ENCODE measurements around the gene MCF2L2. TPM values are rescaled to one million over a fixed set of nuclear protein-coding genes. Genes with fewer than 3 reads are reported as not detected.

Gene MCF2L2
- total RNA-seq, 2 donors from 2014 or later: 3.0 to 3.3 TPM

- no peak overlapping the region for H3K4me3 Mint-ChIP-seq
- H3K4me1 Mint-ChIP-seq (ENCODE audit: low read depth in 2 of 2): peaks cover 18 to 21% of the 10 kb centered on the region in 2 donors
- H3K27me3 Mint-ChIP-seq: no peaks in the 10 kb centered on the region
- peak overlapping the region in 1 of 2 donors; percentile 8 for H3K27ac Mint-ChIP-seq
- no peak for ATAC-seq
- no peak for DNase-seq (ENCODE audit: low spot score)
- no peaks in the 10 kb centered on the region for H3K9me3 Mint-ChIP-seq
- no peaks in the 10 kb centered on the region for H3K36me3 Mint-ChIP-seq
These were observed 138.2 kb downstream of the MCF2L2 start for GRCh38 chr3:183290216-183290615.

GRCh38 chr3:183288117-183288516 lies 140.3 kb downstream of the MCF2L2 start:
- H3K27ac Mint-ChIP-seq: peak overlapping the region in 1 of 2 donors; percentile 52
- H3K27me3 Mint-ChIP-seq: no peaks in the 10 kb centered on the region
- H3K4me3 Mint-ChIP-seq: no peak overlapping the region
- DNase-seq (ENCODE audit: low spot score) (no peak), ATAC-seq (no peak)
- H3K36me3 Mint-ChIP-seq: no peaks in the 10 kb centered on the region
- H3K4me1 Mint-ChIP-seq (ENCODE audit: low read depth in 2 of 2): peaks cover 22 to 25% of the 10 kb centered on the region in 2 donors
- H3K9me3 Mint-ChIP-seq: no peaks in the 10 kb centered on the region

- Mint-ChIP-seq H3K36me3 (no peaks in the 10 kb centered on the region), H3K27ac (peak overlapping the region; percentile 88 to 98), H3K4me1 (ENCODE audit: low read depth in 2 of 2) (peaks cover 25 to 26% of the 10 kb centered on the region in 2 donors), H3K4me3 (peak overlapping the region; percentile 61), H3K27me3 (no peaks in the 10 kb centered on the region), H3K9me3 (no peaks in the 10 kb centered on the region)
- no peak for DNase-seq (ENCODE audit: low spot score)
- no peak for ATAC-seq
These were observed 141.0 kb downstream of the MCF2L2 start for GRCh38 chr3:183287301-183287971.

- ATAC-seq (peak; percentile 97 to 98), DNase-seq (ENCODE audit: low spot score) (peak; percentile 97)
- no peaks in the 10 kb centered on the region for H3K27me3 Mint-ChIP-seq
- H3K9me3 Mint-ChIP-seq: no peaks in the 10 kb centered on the region
- H3K4me1 Mint-ChIP-seq (ENCODE audit: low read depth in 2 of 2): peaks cover 25 to 26% of the 10 kb centered on the region in 2 donors
- peak overlapping the region; percentile 61 for H3K4me3 Mint-ChIP-seq
- no peaks in the 10 kb centered on the region for H3K36me3 Mint-ChIP-seq
- H3K27ac Mint-ChIP-seq: peak overlapping the region; percentile 88 to 98
These were observed 142.5 kb downstream of the MCF2L2 start for GRCh38 chr3:183285828-183286457.

- no peaks in the 10 kb centered on the region for H3K27me3 Mint-ChIP-seq
- peaks cover 25 to 26% of the 10 kb centered on the region in 2 donors for H3K4me1 Mint-ChIP-seq (ENCODE audit: low read depth in 2 of 2)
- no peaks in the 10 kb centered on the region for H3K9me3 Mint-ChIP-seq
- H3K27ac Mint-ChIP-seq: peak overlapping the region; percentile 88 to 98
- no peaks in the 10 kb centered on the region for H3K36me3 Mint-ChIP-seq
- no peak for ATAC-seq
- H3K4me3 Mint-ChIP-seq: peak overlapping the region; percentile 61
- DNase-seq (ENCODE audit: low spot score): no peak
These were observed 143.1 kb downstream of the MCF2L2 start for GRCh38 chr3:183285318-183285717.

GRCh38 chr3:183284570-183284969 lies 143.8 kb downstream of the MCF2L2 start:
- DNase-seq (ENCODE audit: low spot score) (no peak), ATAC-seq (no peak)
- Mint-ChIP-seq H3K4me1 (ENCODE audit: low read depth in 2 of 2) (peaks cover 25 to 26% of the 10 kb centered on the region in 2 donors), H3K9me3 (no peaks in the 10 kb centered on the region), H3K36me3 (no peaks in the 10 kb centered on the region), H3K4me3 (no peak overlapping the region), H3K27me3 (no peaks in the 10 kb centered on the region), H3K27ac (peak overlapping the region; percentile 88 to 98)

- H3K4me1 Mint-ChIP-seq (ENCODE audit: low read depth in 2 of 2): peaks cover 25 to 26% of the 10 kb centered on the region in 2 donors
- DNase-seq (ENCODE audit: low spot score): no peak
- H3K36me3 Mint-ChIP-seq: no peaks in the 10 kb centered on the region
- no peak for ATAC-seq
- no peaks in the 10 kb centered on the region for H3K9me3 Mint-ChIP-seq
- no peaks in the 10 kb centered on the region for H3K27me3 Mint-ChIP-seq
- no peak overlapping the region for H3K4me3 Mint-ChIP-seq
- H3K27ac Mint-ChIP-seq: peak overlapping the region; percentile 88 to 98
These were observed 144.5 kb downstream of the MCF2L2 start for GRCh38 chr3:183283886-183284285.

GRCh38 chr3:183281126-183281797 lies 147.2 kb downstream of the MCF2L2 start:
- Mint-ChIP-seq H3K4me3 (no peak overlapping the region), H3K36me3 (no peaks in the 10 kb centered on the region), H3K4me1 (ENCODE audit: low read depth in 2 of 2) (peaks cover 15 to 18% of the 10 kb centered on the region in 2 donors), H3K27ac (no peak overlapping the region), H3K27me3 (no peaks in the 10 kb centered on the region), H3K9me3 (no peaks in the 10 kb centered on the region)
- DNase-seq (ENCODE audit: low spot score) (no peak), ATAC-seq (no peak)

- Mint-ChIP-seq H3K4me1 (ENCODE audit: low read depth in 2 of 2) (peaks cover 0 to 8% of the 10 kb centered on the region in 2 donors), H3K27ac (no peak overlapping the region), H3K27me3 (peaks cover 0 to 8% of the 10 kb centered on the region in 2 donors), H3K36me3 (no peaks in the 10 kb centered on the region), H3K4me3 (no peak overlapping the region), H3K9me3 (no peaks in the 10 kb centered on the region)
- ATAC-seq (no peak), DNase-seq (ENCODE audit: low spot score) (no peak)
These were observed 149.0 kb downstream of the MCF2L2 start for GRCh38 chr3:183279371-183279770.

- ATAC-seq (no peak), DNase-seq (ENCODE audit: low spot score) (no peak)
- Mint-ChIP-seq H3K4me1 (ENCODE audit: low read depth in 2 of 2) (peaks cover 0 to 8% of the 10 kb centered on the region in 2 donors), H3K9me3 (no peaks in the 10 kb centered on the region), H3K27ac (no peak overlapping the region), H3K4me3 (no peak overlapping the region), H3K27me3 (peaks cover 0 to 8% of the 10 kb centered on the region in 2 donors), H3K36me3 (no peaks in the 10 kb centered on the region)
These were observed 149.8 kb downstream of the MCF2L2 start for GRCh38 chr3:183278479-183279088.

- no peaks in the 10 kb centered on the region for H3K9me3 Mint-ChIP-seq
- H3K36me3 Mint-ChIP-seq: no peaks in the 10 kb centered on the region
- peaks cover 0 to 3% of the 10 kb centered on the region in 2 donors for H3K4me1 Mint-ChIP-seq (ENCODE audit: low read depth in 2 of 2)
- ATAC-seq: no peak
- H3K27me3 Mint-ChIP-seq: peaks cover 0 to 8% of the 10 kb centered on the region in 2 donors
- no peak overlapping the region for H3K4me3 Mint-ChIP-seq
- no peak overlapping the region for H3K27ac Mint-ChIP-seq
- DNase-seq (ENCODE audit: low spot score): no peak
These were observed 151.2 kb downstream of the MCF2L2 start for GRCh38 chr3:183277260-183277659.

- Mint-ChIP-seq H3K27me3 (peaks cover 0 to 8% of the 10 kb centered on the region in 2 donors), H3K9me3 (no peaks in the 10 kb centered on the region), H3K4me3 (no peak overlapping the region), H3K4me1 (ENCODE audit: low read depth in 2 of 2) (peaks cover 0 to 3% of the 10 kb centered on the region in 2 donors), H3K36me3 (no peaks in the 10 kb centered on the region), H3K27ac (no peak overlapping the region)
- DNase-seq (ENCODE audit: low spot score): no peak
- ATAC-seq: no peak
These were observed 152.5 kb downstream of the MCF2L2 start for GRCh38 chr3:183275937-183276336.

GRCh38 chr3:183275418-183275817 lies 153.0 kb downstream of the MCF2L2 start:
- no peak for DNase-seq (ENCODE audit: low spot score)
- no peak for ATAC-seq
- H3K36me3 Mint-ChIP-seq: no peaks in the 10 kb centered on the region
- H3K4me1 Mint-ChIP-seq (ENCODE audit: low read depth in 2 of 2): peaks cover 0 to 3% of the 10 kb centered on the region in 2 donors
- no peak overlapping the region for H3K4me3 Mint-ChIP-seq
- H3K27ac Mint-ChIP-seq: no peak overlapping the region
- H3K9me3 Mint-ChIP-seq: no peaks in the 10 kb centered on the region
- H3K27me3 Mint-ChIP-seq: peaks cover 0 to 8% of the 10 kb centered on the region in 2 donors
